HEK293T (cell line): ENCODE results near the gene NHERF1.

Experiments used
- ARNT ChIP-seq: fragments of 450-650 bp; IDR thresholded peaks from 2 replicates; pipeline ENCODE4 v1.6.1; 2017; ENCODE audit warnings: mild to moderate bottlenecking
- BHLHE40 ChIP-seq: fragments of 450-650 bp; IDR thresholded peaks from 2 replicates; pipeline ENCODE4 v1.6.1; 2016; ENCODE audit warnings: mild to moderate bottlenecking, moderate library complexity, borderline replicate concordance
- ELF4 ChIP-seq: fragments of 450-650 bp; IDR thresholded peaks from 2 replicates; pipeline ENCODE4 v1.6.1; 2017; ENCODE audit warnings: antibody characterized with exemption
- FOXA1 ChIP-seq: fragments of 450-650 bp; IDR thresholded peaks from 2 replicates; pipeline ENCODE4 v1.6.1; 2016; ENCODE audit warnings: mild to moderate bottlenecking
- FOXK2 ChIP-seq: fragments of 450-650 bp; IDR thresholded peaks from 2 replicates; pipeline ENCODE4 v1.6.1; 2016; ENCODE audit warnings: mild to moderate bottlenecking
- FOXM1 ChIP-seq: fragments of 450-650 bp; IDR thresholded peaks from 2 replicates; pipeline ENCODE4 v1.6.1; 2017; ENCODE audit warnings: mild to moderate bottlenecking, borderline replicate concordance
- HDGF ChIP-seq: fragments of 450-650 bp; IDR thresholded peaks from 2 replicates; pipeline ENCODE4 v1.6.1; 2017; ENCODE audit warnings: antibody characterized with exemption, borderline replicate concordance
- L3MBTL2 ChIP-seq: fragments of 450-650 bp; conservative IDR thresholded peaks from 2 replicates; pipeline ENCODE4 v1.6.1; 2016; ENCODE audit warnings: mild to moderate bottlenecking
- NFRKB ChIP-seq: fragments of 450-650 bp; IDR thresholded peaks from 2 replicates; pipeline ENCODE4 v1.6.1; 2016; ENCODE audit warnings: mild to moderate bottlenecking, moderate library complexity
- SP1 ChIP-seq: fragments of 450-650 bp; IDR thresholded peaks from 2 replicates; pipeline ENCODE4 v1.6.1; 2017
- SUZ12 ChIP-seq: fragments of 450-650 bp; IDR thresholded peaks from 2 replicates; pipeline ENCODE4 v1.6.1; 2016; ENCODE audit warnings: mild to moderate bottlenecking
- TARDBP ChIP-seq: fragments of 450-650 bp; IDR thresholded peaks from 2 replicates; pipeline ENCODE4 v1.6.1; 2016
- ZNF384 ChIP-seq: fragments of 450-650 bp; IDR thresholded peaks from 2 replicates; pipeline ENCODE4 v1.6.1; 2016

- no peak for TF ChIP-seq L3MBTL2
- no peak for TF ChIP-seq FOXA1
- no peak for TF ChIP-seq FOXM1
- TF ChIP-seq HDGF, result no peak
- TF ChIP-seq SP1, result no peak
- TF ChIP-seq FOXK2, result no peak
- TF ChIP-seq TARDBP, result no peak
- no peak for TF ChIP-seq ELF4
- no peak for TF ChIP-seq SUZ12
- no peak for TF ChIP-seq NFRKB
- TF ChIP-seq BHLHE40, result no peak
- no peak for TF ChIP-seq ZNF384
- TF ChIP-seq ARNT, result no peak
Observed at GRCh38 chr17:74805591-74805991, 57.2 kb downstream of the NHERF1 start.
